ENCODE results near the gene ATP6V0E1. TPM values are rescaled to one million over a fixed set of nuclear protein-coding genes. Genes with fewer than 3 reads are reported as not detected.
A peak's percentile ranks its signal among the peaks of the same experiment; 100 is the strongest.

Gene ATP6V0E1
- total and polyA plus RNA-seq, 2 of the 8 experiments (the other 6 are each of a cell fraction or from before 2014, with no cell fraction given), result 108 to 134 TPM

DNA sequence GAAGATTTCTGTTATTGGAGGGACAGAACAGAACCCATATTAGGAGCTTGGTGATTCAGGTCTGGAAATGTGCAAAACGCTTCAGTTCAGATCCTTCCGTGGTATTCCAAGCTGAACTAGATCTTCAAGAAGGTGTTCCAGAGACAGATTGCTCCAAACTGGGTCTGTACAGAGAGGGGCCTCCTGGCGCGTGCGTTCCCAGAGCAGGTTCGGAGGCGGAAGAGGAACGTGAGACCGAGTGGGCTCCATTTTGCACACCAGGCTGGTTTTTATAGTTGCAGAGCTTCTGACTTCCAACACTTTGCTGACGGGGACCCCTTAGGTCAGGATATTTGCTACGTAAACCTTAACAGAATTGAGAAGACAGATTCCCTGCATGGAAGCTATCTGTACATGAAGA lies 41.0 kb upstream of the ATP6V0E1 start:
- H2BK120ac ChIP-seq (replicated peaks; ENCODE audit: low read depth, low read length), result no peak overlapping the region
- H3K23me2 ChIP-seq (ENCODE audit: low read depth, low read length), result no peaks in the 10 kb centered on the region
- ChIA-PET CTCF (ENCODE audit: partially characterized antibody) (interaction anchor here (0.6 to 7.9 kb wide), 7 partner anchors 9 to 236 kb away, joined by 3 to 61 read pairs (median 5); no protein-coding TSS in a partner anchor), POLR2A (ENCODE audit: partially characterized antibody) (interaction anchor here (1.5 kb wide), 3 partner anchors 10 to 16 kb away, joined by 3 to 7 read pairs (median 5); partner anchors contain the start of gene RPL26L1)
- DNase-seq (ENCODE audit: low read depth in 1 of 2, low spot score in 2 of 2) (no peak), FAIRE-seq (no peak)
- H3K18ac ChIP-seq (ENCODE audit: extremely low read depth, low read length), result no peak overlapping the region
- H3K56ac ChIP-seq (replicated peaks; ENCODE audit: insufficient read length, low read depth, low read length), result no peak overlapping the region
- H2BK12ac ChIP-seq (ENCODE audit: low read depth, low read length), result no peak overlapping the region
- H3K4me2 ChIP-seq (ENCODE audit: insufficient read depth in 1 of 2, low read depth in 2 of 2, low read length in 2 of 2), result peak overlapping the region in 1 of 2 experiments; percentile 47; a peak in 1 of 4 replicates
- H2AFZ ChIP-seq (ENCODE audit: low read length), result no peak overlapping the region
- no peaks in the 10 kb centered on the region for H3K79me2 ChIP-seq (ENCODE audit: control insufficient read depth in 1 of 2, insufficient read depth in 2 of 2, low read length in 2 of 2)
- WGBS, 2 experiments (ENCODE audit: extremely low coverage in 1 of 2, insufficient coverage in 1 of 2, insufficient read length in 1 of 2, insufficient replicate concordance in 2 of 2, low coverage in 1 of 2, low lambda C conversion rate in 2 of 2, missing lambda C conversion rate in 1 of 2), result 87% methylated on average over 11 of the region's 11 CpGs; no CpG with 5 or more reads in 1 of the 2 experiments
- H3K36me3 ChIP-seq (ENCODE audit: control insufficient read depth in 2 of 4, insufficient read depth in 4 of 4, low read length in 3 of 4), result peaks cover 4 to 20% (median 10%) of the 10 kb centered on the region in 4 experiments; a peak in 5 of 8 replicates
- no peak overlapping the region for H3K4ac ChIP-seq (replicated peaks; ENCODE audit: insufficient read length, low read depth, low read length)
- no peak overlapping the region for H3K4me3 ChIP-seq (ENCODE audit: extremely low read depth in 1 of 4, insufficient read depth in 2 of 4, low read depth in 3 of 4, low read length in 4 of 4)
- H4K5ac ChIP-seq (ENCODE audit: insufficient read length, low read depth, low read length), result no peak overlapping the region
- H2BK15ac ChIP-seq (ENCODE audit: low read length), result no peak overlapping the region
- no peaks in the 10 kb centered on the region for H3K9me3 ChIP-seq (ENCODE audit: insufficient read depth in 2 of 2, low read depth in 1 of 2, low read length in 1 of 2)
- no peak overlapping the region for H2BK5ac ChIP-seq (ENCODE audit: low read depth, low read length)
- H3K4me1 ChIP-seq (replicated peaks in 1 of 4; ENCODE audit: control insufficient read depth in 3 of 4, insufficient read depth in 4 of 4, low read length in 3 of 4), result peaks cover 4 to 15% (median 9%) of the 10 kb centered on the region in 4 experiments; a peak in 5 of 7 replicates
- no peaks in the 10 kb centered on the region; a peak in 2 of 7 replicates for H3K27me3 ChIP-seq (replicated peaks in 1 of 4; ENCODE audit: control insufficient read depth in 3 of 4, extremely low read depth in 1 of 4, insufficient read depth in 3 of 4, low read length in 3 of 4)
- no peak overlapping the region for H3K27ac ChIP-seq (ENCODE audit: low read depth, low read length)
- no peak overlapping the region for H3K9ac ChIP-seq (replicated peaks in 1 of 4; ENCODE audit: extremely low read depth in 1 of 4, low read depth in 3 of 4, low read length in 3 of 4)
- H4K20me1 ChIP-seq (replicated peaks in 1 of 2; ENCODE audit: control insufficient read depth in 1 of 2, insufficient read depth in 2 of 2, low read length in 2 of 2), result peaks cover 0 to 4% of the 10 kb centered on the region in 2 experiments
- no peak overlapping the region for H3K14ac ChIP-seq (ENCODE audit: insufficient read length)
- H4K8ac ChIP-seq (ENCODE audit: extremely low read depth, insufficient read depth, low read length), result no peak overlapping the region
- H3K79me1 ChIP-seq (ENCODE audit: low read depth, low read length), result no peaks in the 10 kb centered on the region
- H4K91ac ChIP-seq (replicated peaks; ENCODE audit: insufficient read length, low read length), result no peak overlapping the region
- H3K23ac ChIP-seq (ENCODE audit: insufficient read length), result no peak overlapping the region
- no peak overlapping the region for H2BK20ac ChIP-seq (ENCODE audit: low read length)
- no peak overlapping the region for H2AK5ac ChIP-seq (ENCODE audit: low read depth, low read length)
- TF ChIP-seq GTF2F1 (IDR thresholded peaks at IDR 0.05; ENCODE audit: borderline replicate concordance, low read depth, low read length) (no peak), KDM5A (IDR thresholded peaks at IDR 0.05; ENCODE audit: low read length) (no peak)
